Endothelial cell of umbilical vein (primary cell): ENCODE data around the gene UNC5C. TPM values are rescaled to one million over a fixed set of nuclear protein-coding genes. Genes with fewer than 3 reads are reported as not detected.
"Not testable (repeated sequence)": the region's sequence is repeated elsewhere in the genome, so short reads cannot be mapped to it uniquely, and the experiment has no call there.

Experiments used
- BruUV-seq: library from RNA; stranded (reverse); fragments of 400-500 nt; replicated peaks from 2 replicates; lab custom pipeline; 2021; lab: Mats Ljungman, UMichigan
- CTCF ChIA-PET: fragments of 300-600, 350-600 bp; sonication (Branson Sonifier 250); formaldehyde crosslinking; loops from one replicate; lab custom pipeline; 2021; ENCODE audit warnings: antibody characterized with exemption, inconsistent platforms; lab: Charles Lee
- POLR2A ChIA-PET: fragments of 300-600, 350-600 bp; sonication (Branson Sonifier 250); formaldehyde crosslinking; loops from one replicate; lab custom pipeline; 2021; ENCODE audit warnings: antibody characterized with exemption, inconsistent platforms; lab: Charles Lee
- DNase-seq: peaks from one replicate; pipeline ENCODE4 v3.0.0-alpha.2; 2011; ENCODE audit warnings: low read depth, low spot score
- FAIRE-seq: peaks from 2 replicates; lab custom pipeline; 2011; peaks lifted over from hg19 to GRCh38; lab: Jason Lieb, UNC
- H2AFZ ChIP-seq: 2 replicates; pipeline ENCODE4 v1.6.0; 2012; ENCODE audit warnings: low read depth, low read length, control low read depth, inconsistent platforms
- H3K27ac ChIP-seq: 2 replicates; pipeline ENCODE4 v1.5.1; 2011; ENCODE audit warnings: low read depth, mild to moderate bottlenecking, control low read depth, low read length, moderate library complexity; ENCODE audit not compliant: insufficient read depth
- H3K27me3 ChIP-seq, 2 experiments: 2 replicates each; pipeline versions ENCODE4 v1.6.0 to v1.6.1; 2011; ENCODE audit warnings: low read length in 2 of 2, mixed read lengths in 1 of 2; ENCODE audit not compliant: control insufficient read depth in 2 of 2, insufficient read depth in 2 of 2
- H3K36me3 ChIP-seq, 2 experiments: 2 replicates in 1 of 2; 3 replicates in 1 of 2; pipeline ENCODE4 v1.5.1; 2011; ENCODE audit warnings: low read length in 2 of 2, mild to moderate bottlenecking in 1 of 2, moderate library complexity in 1 of 2; ENCODE audit not compliant: control insufficient read depth in 2 of 2, insufficient read depth in 2 of 2; ENCODE audit errors: extremely low read depth in 1 of 2
- H3K4me1 ChIP-seq: 3 replicates; pipeline ENCODE4 v1.5.1; 2011; ENCODE audit warnings: mild to moderate bottlenecking, low read length; ENCODE audit not compliant: control insufficient read depth, insufficient read depth; ENCODE audit errors: extremely low read depth
- H3K4me2 ChIP-seq: 2 replicates; pipeline ENCODE4 v1.6.1; 2011; ENCODE audit warnings: low read length, control low read depth, mixed read lengths; ENCODE audit not compliant: insufficient read depth
- H3K4me3 ChIP-seq, 3 experiments: fragments of 200-600 bp in 1 of 3; sonication (generic), shearing (Covaris generic) in 1 of 3; replicated peaks in 1 of 3; 2 replicates each; pipeline ENCODE4 v1.5.1; 2011 to 2016; ENCODE audit warnings: control low read depth in 3 of 3, low read length in 3 of 3, mild to moderate bottlenecking in 2 of 3, inconsistent platforms in 1 of 3, low read depth in 1 of 3, moderate library complexity in 1 of 3; ENCODE audit not compliant: insufficient read depth in 1 of 3
- H3K79me2 ChIP-seq: 2 replicates; pipeline ENCODE4 v1.6.0; 2012; ENCODE audit warnings: low read length, inconsistent platforms; ENCODE audit not compliant: control insufficient read depth, insufficient read depth
- H3K9ac ChIP-seq: replicated peaks from 2 replicates; pipeline ENCODE3; 2011; ENCODE audit warnings: low read length, control low read depth; ENCODE audit not compliant: insufficient read depth; ENCODE audit errors: extremely low read depth
- H3K9me1 ChIP-seq: replicated peaks from 3 replicates; pipeline ENCODE4 v1.6.0; 2011; ENCODE audit warnings: mild to moderate bottlenecking, low read length; ENCODE audit not compliant: control insufficient read depth, insufficient read depth; ENCODE audit errors: extremely low read depth
- H3K9me3 ChIP-seq: replicated peaks from 2 replicates; pipeline ENCODE4 v1.5.1; 2012; ENCODE audit warnings: low read length, inconsistent platforms; ENCODE audit not compliant: control insufficient read depth, insufficient read depth
- H4K20me1 ChIP-seq: replicated peaks from 2 replicates; pipeline ENCODE3; 2011; ENCODE audit warnings: mild to moderate bottlenecking, low read length; ENCODE audit not compliant: control insufficient read depth, insufficient read depth; ENCODE audit errors: extremely low read depth
- EZH2 ChIP-seq: IDR thresholded peaks from 2 replicates; pipeline ENCODE4 v1.6.1; 2012; ENCODE audit warnings: borderline replicate concordance, low read depth, mild to moderate bottlenecking, moderate library complexity, low read length, inconsistent platforms; ENCODE audit not compliant: severe bottlenecking
- FOS ChIP-seq: IDR thresholded peaks from 2 replicates; pipeline ENCODE4 v1.6.1; 2011; ENCODE audit warnings: mild to moderate bottlenecking, low read length, moderate library complexity, borderline replicate concordance; ENCODE audit not compliant: insufficient read depth
- GATA2 ChIP-seq: IDR thresholded peaks from 2 replicates; pipeline ENCODE4 v1.7.0; 2011; ENCODE audit warnings: low read depth, mild to moderate bottlenecking, moderate library complexity, mixed read lengths, low read length; ENCODE audit not compliant: insufficient read length, insufficient read depth
- MYC ChIP-seq: IDR thresholded peaks from one replicate; pipeline ENCODE4 v1.6.1; 2011; ENCODE audit warnings: mild to moderate bottlenecking, low read depth, low read length
- dilution Hi-C: fragments of 300-500 bp; cut with MboI; formaldehyde crosslinking; loops from one replicate; pipeline ENCODE4 v1.15.0; 2019; ENCODE audit warnings: low sequenced_read_pairs; ENCODE audit not compliant: extremely low pct_ligation_motif_present
- intact Hi-C: fragments of 100-400 bp; cut with micrococcal nuclease; formaldehyde crosslinking; loops from one replicate; pipeline ENCODE4 v1.10.0; 2022
- polyA plus RNA-seq, 4 experiments: library from polyadenylated mRNA; depleted of rRNA in 3 of 4; stranded (reverse) in 3 of 4; unstranded in 1 of 4; fragments of >200 nt; gene quantifications; 2 replicates each; pipeline versions ENCODE4 v1.2.1 to v1.2.3, GENCODE V29; 2011 to 2012; ENCODE audit warnings: missing spikeins in 1 of 4
- total RNA-seq: library from RNA; stranded (reverse); gene quantifications from 2 replicates; pipeline ENCODE4 v1.2.3, GENCODE V29; 2021
- TF ChIP-seq, protein P1 (sequence below): IDR thresholded peaks from 2 replicates; pipeline ENCODE4 v1.6.1; 2011; ENCODE audit not compliant: insufficient read depth, insufficient read length
- TF ChIP-seq, protein P2 (sequence below), 2 donors: IDR thresholded peaks; 1 replicate in 1 of 2; 2 replicates in 1 of 2; pipeline ENCODE4 v1.5.1; 2011; ENCODE audit warnings: low read length in 2 of 2, mild to moderate bottlenecking in 2 of 2, moderate library complexity in 2 of 2, control low read depth in 1 of 2, inconsistent platforms in 1 of 2, low read depth in 1 of 2; ENCODE audit not compliant: insufficient read depth in 1 of 2; ENCODE audit errors: extremely low read depth in 1 of 2

UNC5C gene
- total and polyA plus RNA-seq, 2 donors (not counting 3 experiments of a cell fraction or from before 2014, with no cell fraction given), result 0.44 to 0.53 TPM

- H3K27me3 ChIP-seq, result no peaks in the 10 kb centered on the region
- TF ChIP-seq MYC (no peak), EZH2 (no peak)
- TF ChIP-seq, protein P1, sequence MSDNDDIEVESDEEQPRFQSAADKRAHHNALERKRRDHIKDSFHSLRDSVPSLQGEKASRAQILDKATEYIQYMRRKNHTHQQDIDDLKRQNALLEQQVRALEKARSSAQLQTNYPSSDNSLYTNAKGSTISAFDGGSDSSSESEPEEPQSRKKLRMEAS, result no peak
- DNase-seq (no peak), FAIRE-seq (no peak)
- no peak overlapping the region for H3K4me3 ChIP-seq
- H3K9ac ChIP-seq, result no peak overlapping the region
- no peaks in the 10 kb centered on the region for H3K9me3 ChIP-seq
- CTCF ChIA-PET, result interaction anchor here (1.7 kb wide), 1 partner anchor 11 kb away, joined by 3 read pairs; no protein-coding TSS in a partner anchor
- BruUV-seq, result no TSS peak
- H3K4me1 ChIP-seq, result no peaks in the 10 kb centered on the region
- no peaks in the 10 kb centered on the region for H4K20me1 ChIP-seq
- no peaks in the 10 kb centered on the region for H3K9me1 ChIP-seq
- POLR2A ChIA-PET, result no interaction called here
- H3K27ac ChIP-seq, result no peak overlapping the region
- H3K36me3 ChIP-seq, result no peaks in the 10 kb centered on the region
- H3K79me2 ChIP-seq, result no peaks in the 10 kb centered on the region
- no peak overlapping the region for H2AFZ ChIP-seq
- intact Hi-C loops (no loop called here), dilution Hi-C loops (no loop called here)
- H3K4me2 ChIP-seq, result no peak overlapping the region
Observed at GRCh38 chr4:95142932-95143331, 405.8 kb downstream of the UNC5C start.

DNA sequence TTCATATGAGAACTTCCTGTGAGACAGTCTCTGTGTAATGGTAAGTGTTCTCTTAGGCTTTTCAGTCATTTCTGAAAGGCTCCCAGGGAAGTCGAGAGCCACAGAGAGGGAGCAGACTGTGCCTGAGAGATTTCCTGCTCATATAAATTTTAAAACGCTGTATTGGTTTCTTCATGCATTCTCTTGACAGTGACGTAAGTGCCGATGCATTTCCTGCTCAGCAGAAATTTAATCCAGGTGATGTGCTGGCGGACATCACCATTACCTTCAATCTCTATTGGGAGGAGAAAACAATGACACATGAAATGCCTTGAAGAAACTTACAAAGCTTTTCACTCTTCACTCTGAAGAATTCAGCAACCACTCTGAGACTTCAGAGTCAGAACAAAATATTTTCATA lies 407.4 kb downstream of the UNC5C start:
- ChIA-PET CTCF (interaction anchor here (1.7 kb wide), 1 partner anchor 10 kb away, joined by 3 read pairs; no protein-coding TSS in a partner anchor), POLR2A (no interaction called here)
- Histone ChIP-seq H3K9ac (no peak overlapping the region), H3K4me1 (no peaks in the 10 kb centered on the region), H4K20me1 (no peaks in the 10 kb centered on the region), H3K79me2 (no peaks in the 10 kb centered on the region), H3K27ac (no peak overlapping the region), H3K9me1 (no peaks in the 10 kb centered on the region), H3K9me3 (no peaks in the 10 kb centered on the region), H3K27me3 (no peaks in the 10 kb centered on the region), H3K36me3 (no peaks in the 10 kb centered on the region), H3K4me2 (no peak overlapping the region), H3K4me3 (no peak overlapping the region), H2AFZ (no peak overlapping the region)
- DNase-seq (no peak), FAIRE-seq (no peak)
- TF ChIP-seq FOS (no peak), GATA2 (no peak)
- TF ChIP-seq, protein P2, sequence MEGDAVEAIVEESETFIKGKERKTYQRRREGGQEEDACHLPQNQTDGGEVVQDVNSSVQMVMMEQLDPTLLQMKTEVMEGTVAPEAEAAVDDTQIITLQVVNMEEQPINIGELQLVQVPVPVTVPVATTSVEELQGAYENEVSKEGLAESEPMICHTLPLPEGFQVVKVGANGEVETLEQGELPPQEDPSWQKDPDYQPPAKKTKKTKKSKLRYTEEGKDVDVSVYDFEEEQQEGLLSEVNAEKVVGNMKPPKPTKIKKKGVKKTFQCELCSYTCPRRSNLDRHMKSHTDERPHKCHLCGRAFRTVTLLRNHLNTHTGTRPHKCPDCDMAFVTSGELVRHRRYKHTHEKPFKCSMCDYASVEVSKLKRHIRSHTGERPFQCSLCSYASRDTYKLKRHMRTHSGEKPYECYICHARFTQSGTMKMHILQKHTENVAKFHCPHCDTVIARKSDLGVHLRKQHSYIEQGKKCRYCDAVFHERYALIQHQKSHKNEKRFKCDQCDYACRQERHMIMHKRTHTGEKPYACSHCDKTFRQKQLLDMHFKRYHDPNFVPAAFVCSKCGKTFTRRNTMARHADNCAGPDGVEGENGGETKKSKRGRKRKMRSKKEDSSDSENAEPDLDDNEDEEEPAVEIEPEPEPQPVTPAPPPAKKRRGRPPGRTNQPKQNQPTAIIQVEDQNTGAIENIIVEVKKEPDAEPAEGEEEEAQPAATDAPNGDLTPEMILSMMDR (IDR thresholded peaks at IDR 0.05; ENCODE audit: extremely low read depth in 1 of 2, insufficient read depth in 1 of 2, low read depth in 1 of 2, low read length in 2 of 2), result no peak
- TF ChIP-seq, protein P1, result no peak
- no TSS peak for BruUV-seq
- dilution Hi-C loops (no loop called here), intact Hi-C loops (no loop called here)

GRCh38 chr4:95139424-95139823 lies 409.3 kb downstream of the UNC5C start:
- dilution Hi-C loops, H3K4me1 ChIP-seq, H3K27me3 ChIP-seq, intact Hi-C loops, H3K4me3 ChIP-seq, H2AFZ ChIP-seq, H4K20me1 ChIP-seq, BruUV-seq, H3K36me3 ChIP-seq, CTCF ChIA-PET, H3K9me3 ChIP-seq, H3K27ac ChIP-seq, H3K79me2 ChIP-seq, H3K9me1 ChIP-seq, FAIRE-seq, H3K4me2 ChIP-seq, H3K9ac ChIP-seq, POLR2A ChIA-PET, DNase-seq: not testable (repeated sequence)
